GM23248 (cell line): ENCODE results near the gene IKZF3. TPM values are rescaled to one million over a fixed set of nuclear protein-coding genes. Genes with fewer than 3 reads are reported as not detected.
"Not testable (repeated sequence)": the region's sequence is repeated elsewhere in the genome, so short reads cannot be mapped to it uniquely, and the experiment has no call there.

ENCODE experiments used
- DNase-seq: peaks from one replicate; pipeline ENCODE4 v3.0.0-alpha.2; 2015
- H2AFZ ChIP-seq: fragments of 200-600 bp; sonication (generic); 2 replicates; pipeline ENCODE4 v1.6.1; 2016; ENCODE audit warnings: antibody characterized with exemption
- H3F3A ChIP-seq: fragments of 200-600 bp; sonication (generic); 2 replicates; pipeline ENCODE4 v1.6.1; 2016; ENCODE audit warnings: mild to moderate bottlenecking, antibody characterized with exemption, mixed run types; ENCODE audit not compliant: insufficient read depth
- H3K27ac ChIP-seq: fragments of 200-600 bp; sonication (generic); 2 replicates; pipeline ENCODE4 v1.5.1; 2016; ENCODE audit warnings: mild to moderate bottlenecking
- H3K27me3 ChIP-seq: fragments of 200-600 bp; sonication (generic); replicated peaks from 2 replicates; pipeline ENCODE4 v1.6.1; 2016; ENCODE audit warnings: mild to moderate bottlenecking; ENCODE audit not compliant: insufficient read depth
- H3K36me3 ChIP-seq: fragments of 200-600 bp; sonication (generic); 2 replicates; pipeline ENCODE4 v1.6.1; 2016; ENCODE audit warnings: low read depth, mild to moderate bottlenecking
- H3K4me1 ChIP-seq: fragments of 200-600 bp; sonication (generic); 2 replicates; pipeline ENCODE4 v1.6.1; 2016; ENCODE audit warnings: mild to moderate bottlenecking; ENCODE audit not compliant: insufficient read depth
- H3K4me2 ChIP-seq: fragments of 200-600 bp; sonication (generic); one replicate; pipeline ENCODE4 v1.6.1; 2016; ENCODE audit warnings: mild to moderate bottlenecking; ENCODE audit not compliant: unreplicated experiment
- H3K4me3 ChIP-seq: fragments of 200-600 bp; sonication (generic); 2 replicates; pipeline ENCODE4 v1.5.1; 2016; ENCODE audit warnings: mild to moderate bottlenecking
- H3K79me2 ChIP-seq: fragments of 200-600 bp; sonication (generic); 2 replicates; pipeline ENCODE4 v1.6.1; 2016; ENCODE audit warnings: mild to moderate bottlenecking; ENCODE audit not compliant: insufficient read depth
- H3K9ac ChIP-seq: fragments of 200-600 bp; sonication (generic); 2 replicates; pipeline ENCODE4 v1.6.1; 2016; ENCODE audit warnings: mild to moderate bottlenecking
- H3K9me2 ChIP-seq: fragments of 200-600 bp; sonication (generic); 2 replicates; pipeline ENCODE4 v1.6.1; 2016; ENCODE audit warnings: mixed run types, mild to moderate bottlenecking, moderate library complexity; ENCODE audit not compliant: insufficient read depth
- H3K9me3 ChIP-seq: fragments of 200-600 bp; sonication (generic); one replicate; pipeline ENCODE4 v1.6.1; 2017; ENCODE audit warnings: low read depth
- H4K20me1 ChIP-seq: fragments of 200-600 bp; sonication (generic); 2 replicates; pipeline ENCODE4 v1.6.0; 2016; ENCODE audit not compliant: insufficient read depth
- EZH2 ChIP-seq: fragments of 200-600 bp; sonication (generic); IDR thresholded peaks from 2 replicates; pipeline ENCODE4 v1.6.1; 2018; ENCODE audit warnings: antibody characterized with exemption, mild to moderate bottlenecking; ENCODE audit not compliant: insufficient read depth, poor library complexity, severe bottlenecking
- EZH2phosphoT487 ChIP-seq: fragments of 200-600 bp; sonication (generic); IDR thresholded peaks from 2 replicates; pipeline ENCODE4 v1.6.1; 2018; ENCODE audit warnings: antibody characterized with exemption, moderate library complexity, mild to moderate bottlenecking, low read depth; ENCODE audit not compliant: insufficient read depth
- WGBS, 2 experiments: methylation state at CpG; one replicate each; pipeline ENCODE4 v1.1.6; 2015 to 2017; ENCODE audit warnings: low lambda C conversion rate in 2 of 2, low coverage in 1 of 2; ENCODE audit errors: missing lambda C conversion rate in 2 of 2; 5-methylcytosine and 5-hydroxymethylcytosine counted together
- in situ Hi-C: fragments of 300-500 bp; cut with MboI; formaldehyde crosslinking; loops from 2 replicates; pipeline ENCODE4 v1.15.0; 2020
- polyA plus RNA-seq: library from polyadenylated mRNA; unstranded; fragments of >200 nt; fragmentation: Nextera tagmentation; extraction: Ambion mirVana; gene quantifications from 2 replicates; pipeline ENCODE4 v1.2.1, GENCODE V29; 2016
- total RNA-seq: library from RNA; depleted of rRNA; stranded (reverse); fragments of >200 nt; shearing (Covaris generic); gene quantifications from 2 replicates; pipeline ENCODE4 v1.2.3, GENCODE V29; 2014

IKZF3 gene
- total and polyA plus RNA-seq, 2 experiments from 2014 or later: 0.09 TPM; not detected in 1

DNA sequence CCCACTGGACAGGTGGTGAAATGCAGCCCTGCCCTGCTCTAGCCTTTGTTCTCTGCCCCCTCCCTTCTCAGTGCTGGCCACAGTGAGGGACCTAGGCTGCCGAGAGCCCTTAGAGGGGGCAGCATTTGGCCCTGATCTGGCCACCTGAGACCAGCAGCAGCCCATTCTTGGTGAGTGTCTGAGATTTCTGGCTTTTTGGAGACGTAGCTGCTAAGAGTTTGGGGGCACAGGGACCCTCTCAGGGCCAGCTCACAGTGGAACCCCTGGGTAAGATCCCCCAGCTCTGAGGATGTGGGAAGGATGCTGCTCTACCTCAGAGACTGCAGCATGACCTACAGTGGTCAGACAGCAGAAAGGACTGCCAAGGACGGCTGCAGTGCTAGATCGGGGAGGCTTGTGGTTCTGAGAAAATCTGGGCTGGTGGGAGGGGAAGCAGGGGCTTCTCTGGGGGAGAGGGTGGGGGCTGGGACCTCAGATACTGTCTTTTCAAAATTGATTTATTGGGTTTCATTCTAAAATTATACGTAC, 113.0 kb downstream of the IKZF3 start:
- Histone ChIP-seq H3K79me2 (no peaks in the 10 kb centered on the region), H3K4me1 (no peaks in the 10 kb centered on the region), H3K9ac (no peak overlapping the region), H3F3A (peaks cover 12% of the 10 kb centered on the region), H3K9me3 (no peaks in the 10 kb centered on the region), H4K20me1 (no peaks in the 10 kb centered on the region), H3K4me2 (no peak overlapping the region), H2AFZ (no peak overlapping the region), H3K36me3 (no peaks in the 10 kb centered on the region), H3K27me3 (0 out of 2 replicates have a peak, but pooled peaks cover under 1% of the 10 kb centered on the region), H3K4me3 (no peak overlapping the region), H3K27ac (no peak overlapping the region), H3K9me2 (no peaks in the 10 kb centered on the region)
- 40 to 46% methylated on average over 5 of the region's 5 CpGs for WGBS, 2 experiments
- in situ Hi-C loops: loop anchor here (10.0 kb wide), 1 partner anchor 126 kb away; the partner anchor contains the start of gene PPP1R1B
- no peak for DNase-seq
- no peak for TF ChIP-seq EZH2
- no peak for TF ChIP-seq EZH2phosphoT487

DNA sequence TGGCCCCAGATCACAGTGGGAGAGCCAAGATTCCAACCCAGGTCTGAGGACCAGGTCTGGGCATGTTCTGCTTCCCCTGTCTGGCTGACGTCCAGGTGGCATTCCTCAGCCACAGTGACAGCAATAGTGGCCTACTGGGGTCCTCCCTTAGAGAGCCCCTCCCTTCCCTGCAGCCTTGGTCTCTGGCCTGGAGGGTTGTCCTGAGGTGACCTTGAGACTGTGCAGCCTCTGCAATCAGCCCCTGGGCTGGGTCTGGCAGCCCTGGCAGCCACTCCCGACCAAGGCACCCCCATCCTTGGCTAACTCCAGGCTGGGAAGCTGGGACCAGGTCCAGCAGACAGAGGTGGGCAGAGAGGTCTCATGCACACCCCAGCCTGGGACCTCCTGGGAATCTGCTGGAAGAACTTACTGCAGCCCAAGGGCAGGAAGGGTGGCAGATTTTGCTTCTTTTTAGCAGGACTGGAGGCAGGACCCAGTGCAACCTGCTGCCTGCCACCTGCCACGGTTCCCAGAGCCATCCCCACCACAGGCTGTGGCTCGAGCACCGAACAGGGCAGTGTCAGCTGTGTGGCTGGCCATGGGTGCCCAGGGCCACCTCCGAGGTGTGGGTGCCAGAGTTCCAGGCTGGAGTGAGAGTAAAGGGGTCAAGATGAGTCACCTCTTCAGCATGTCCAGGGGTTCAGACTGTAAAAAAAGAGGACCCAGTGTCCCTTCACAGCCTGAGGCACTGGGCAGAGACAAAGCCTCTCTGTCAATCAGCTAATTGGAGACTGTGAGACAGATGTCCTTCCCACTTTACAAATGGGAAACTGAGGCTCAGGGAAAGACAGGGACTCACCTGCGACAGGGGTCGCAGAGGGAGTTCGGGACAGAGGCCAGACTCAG, 113.7 kb downstream of the IKZF3 start:
- TF ChIP-seq EZH2phosphoT487: no peak
- TF ChIP-seq EZH2: no peak
- no peak overlapping the region for H3K4me2 ChIP-seq
- H4K20me1 ChIP-seq: no peaks in the 10 kb centered on the region
- no peaks in the 10 kb centered on the region for H3K9me3 ChIP-seq
- no peaks in the 10 kb centered on the region for H3K36me3 ChIP-seq
- DNase-seq: no peak
- H3K4me3 ChIP-seq: no peak overlapping the region
- no peaks in the 10 kb centered on the region for H3K27me3 ChIP-seq
- in situ Hi-C loops: loop anchor here (10.0 kb wide), 1 partner anchor 126 kb away; the partner anchor contains the start of gene PPP1R1B
- no peak overlapping the region for H3K27ac ChIP-seq
- WGBS, 2 experiments: 52% methylated on average over 9 of the region's 9 CpGs
- no peak overlapping the region for H3K9ac ChIP-seq
- H2AFZ ChIP-seq: no peak overlapping the region
- H3K9me2 ChIP-seq: no peaks in the 10 kb centered on the region
- H3F3A ChIP-seq: peaks cover 12% of the 10 kb centered on the region
- H3K4me1 ChIP-seq: no peaks in the 10 kb centered on the region
- no peaks in the 10 kb centered on the region for H3K79me2 ChIP-seq

DNA sequence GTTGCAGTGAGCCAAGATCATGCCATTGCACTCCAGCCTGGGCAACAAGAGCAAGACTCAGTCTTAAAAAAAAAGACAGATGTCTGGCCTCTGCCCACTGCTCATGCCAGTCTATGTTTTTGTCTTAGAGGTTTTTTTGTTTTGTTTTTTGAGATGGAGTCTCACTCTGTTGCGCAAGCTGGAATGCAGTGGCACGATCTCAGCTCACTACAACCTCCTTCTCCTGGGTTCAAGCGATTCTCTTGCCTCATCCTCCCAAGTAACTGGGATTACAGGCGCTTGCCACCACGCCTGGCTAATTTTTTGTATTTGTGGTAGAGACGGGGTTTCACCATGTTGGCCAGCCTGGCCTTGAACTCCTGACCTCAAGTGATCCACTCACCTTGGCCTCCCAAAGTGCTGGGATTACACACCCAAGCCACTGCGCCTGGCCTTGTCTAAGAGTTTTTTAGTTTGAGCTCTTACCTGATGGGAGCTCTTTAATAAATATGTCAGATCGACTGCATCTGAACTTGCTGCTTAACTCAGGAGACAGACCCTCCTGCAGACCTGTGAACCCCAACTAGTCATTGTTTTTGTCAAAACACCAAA, 115.6 kb downstream of the IKZF3 start:
- H3K27ac ChIP-seq, H2AFZ ChIP-seq, H3K9ac ChIP-seq, H3K36me3 ChIP-seq, H3K4me2 ChIP-seq, H4K20me1 ChIP-seq, H3K79me2 ChIP-seq, H3F3A ChIP-seq, DNase-seq, H3K9me2 ChIP-seq, H3K4me3 ChIP-seq, H3K27me3 ChIP-seq, in situ Hi-C loops, H3K4me1 ChIP-seq, H3K9me3 ChIP-seq: not testable (repeated sequence)
- WGBS, 2 experiments: 85 to 96% methylated on average over 8 of the region's 8 CpGs

DNA sequence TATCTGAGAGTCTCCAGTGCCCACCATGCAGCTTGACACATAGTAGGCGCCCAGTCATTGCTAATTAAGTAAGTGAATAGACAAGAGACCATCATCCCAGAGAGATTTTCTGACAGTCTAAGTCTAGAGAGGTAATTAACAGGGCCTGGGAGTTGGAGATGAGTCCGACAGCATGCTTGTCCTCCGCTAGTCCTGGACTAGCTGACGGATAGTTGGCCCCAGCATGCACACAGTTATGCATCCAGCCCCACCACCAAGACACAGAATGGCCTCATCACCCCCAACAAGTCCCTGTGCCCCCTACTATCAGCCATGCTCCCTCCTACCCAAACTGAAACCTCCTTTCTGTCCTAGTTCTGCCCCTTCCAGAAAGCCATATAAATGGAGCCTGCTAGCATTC, 116.4 kb downstream of the IKZF3 start:
- H3K4me1 ChIP-seq: no peaks in the 10 kb centered on the region
- no peak overlapping the region for H3K27ac ChIP-seq
- peaks cover 4% of the 10 kb centered on the region; the same call in 1 of the 2 replicates for H3F3A ChIP-seq
- WGBS, 2 experiments: 61 to 65% methylated on average over 4 of the region's 4 CpGs
- no peaks in the 10 kb centered on the region for H3K36me3 ChIP-seq
- no peak overlapping the region for H3K4me3 ChIP-seq
- no peaks in the 10 kb centered on the region for H3K27me3 ChIP-seq
- no peak overlapping the region for H3K4me2 ChIP-seq
- in situ Hi-C loops: no loop called here
- no peaks in the 10 kb centered on the region for H3K79me2 ChIP-seq
- H3K9me3 ChIP-seq: no peaks in the 10 kb centered on the region
- no peak for DNase-seq
- H2AFZ ChIP-seq: no peak overlapping the region
- no peak for TF ChIP-seq EZH2
- no peak for TF ChIP-seq EZH2phosphoT487
- H4K20me1 ChIP-seq: no peaks in the 10 kb centered on the region
- no peak overlapping the region for H3K9ac ChIP-seq
- no peaks in the 10 kb centered on the region for H3K9me2 ChIP-seq
